ENCODE data around the gene MTMR12.

MTMR12 gene

GRCh38 chr5:32190095-32190494 lies 122.6 kb downstream of the MTMR12 start:
- DNase-seq (ENCODE audit: low read depth) = no peak

GRCh38 chr5:32187675-32188074 lies 125.1 kb downstream of the MTMR12 start:
- DNase-seq (ENCODE audit: low read depth) = no peak

DNA sequence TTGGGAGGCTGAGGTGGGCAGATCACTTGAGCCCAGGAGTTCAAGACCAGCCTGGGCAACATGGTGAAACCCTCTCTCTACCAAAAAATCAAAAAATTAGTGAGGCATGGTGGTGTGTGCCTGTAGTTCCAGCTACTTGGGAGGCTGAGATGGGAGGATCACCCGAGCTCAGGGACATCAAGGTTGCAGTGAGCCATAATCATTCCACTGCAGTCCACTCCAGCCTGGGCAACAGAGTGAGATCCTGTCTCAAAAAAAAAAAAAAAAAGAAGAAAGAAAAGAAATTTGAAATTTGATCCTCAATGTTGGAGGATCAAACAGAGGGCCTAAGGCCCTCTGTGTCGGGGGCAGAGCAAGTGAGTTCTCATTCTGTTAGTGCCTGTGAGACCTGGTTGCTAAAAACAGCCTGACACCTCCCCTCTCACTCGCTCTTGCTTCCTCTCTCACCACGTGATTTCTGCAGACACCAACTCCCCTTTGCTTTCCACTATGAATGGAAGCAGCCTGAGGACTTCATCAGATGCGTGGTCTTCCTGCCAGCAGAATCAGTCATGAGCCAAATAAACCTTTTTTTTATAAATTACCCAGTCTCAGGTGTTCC lies 130.2 kb downstream of the MTMR12 start:
- DNase-seq (ENCODE audit: low read depth) = no peak

Measured in activated T-helper 1 cell treated with Interleukin-2 at 50 U/mL for 16 hours (primary cell).